Vagina (tissue), 2 donors: ENCODE measurements around the gene TNK2.

Experiments
- CTCF ChIP-seq, 3 experiments: fragments of 450-650 bp in 2 of 3; fragments of 200-600 bp in 1 of 3; sonication (generic) in 1 of 3; IDR thresholded peaks; one replicate each; pipeline ENCODE4 v1.5.1; 2017 to 2019; ENCODE audit warnings: antibody characterized with exemption in 3 of 3, mild to moderate bottlenecking in 2 of 3, moderate library complexity in 2 of 3
- POLR2A ChIP-seq, 2 donors: fragments of 450-650 bp; IDR thresholded peaks; one replicate each; pipeline ENCODE4 v1.6.1; 2017; ENCODE audit warnings: antibody characterized with exemption in 2 of 2, mild to moderate bottlenecking in 2 of 2, moderate library complexity in 2 of 2
- POLR2AphosphoS5 ChIP-seq, 2 donors: sonication (generic); formaldehyde crosslinking; IDR thresholded peaks; one replicate each; pipeline ENCODE4 v1.9.0; 2017; ENCODE audit warnings: antibody characterized with exemption in 2 of 2, mild to moderate bottlenecking in 2 of 2, low read depth in 1 of 2; ENCODE audit not compliant: insufficient read depth in 1 of 2

- TF ChIP-seq CTCF (IDR thresholded peaks at IDR 0.05) (no peak), POLR2A (IDR thresholded peaks at IDR 0.05) (no peak), POLR2AphosphoS5 (IDR thresholded peaks at IDR 0.05; ENCODE audit: insufficient read depth in 1 of 2, low read depth in 1 of 2) (no peak)
Measured at GRCh38 chr3:195931582-195932273, 23.4 kb upstream of the TNK2 start.
